H1 (cell line): ENCODE results near the gene RBP5. TPM values are rescaled to one million over a fixed set of nuclear protein-coding genes. Genes with fewer than 3 reads are reported as not detected.

Source experiments
- CTCF ChIA-PET: fragments of 300-600 bp; sonication (Branson Sonifier 250); formaldehyde crosslinking; loops from one replicate; lab custom pipeline; 2021; ENCODE audit not compliant: partially characterized antibody; lab: Charles Lee
- POLR2A ChIA-PET: fragments of 300-600 bp; sonication (Branson Sonifier 250); formaldehyde crosslinking; loops from one replicate; lab custom pipeline; 2021; ENCODE audit warnings: inconsistent platforms; ENCODE audit not compliant: partially characterized antibody; lab: Charles Lee
- DNase-seq, 2 experiments: peaks; one replicate each; pipeline versions ENCODE4 v3.0.0 to v3.0.0-alpha.2; 2010 to 2022; ENCODE audit warnings: low spot score in 2 of 2, low read depth in 1 of 2, mixed read lengths in 1 of 2
- FAIRE-seq: peaks from 2 replicates; lab custom pipeline; 2011; peaks lifted over from hg19 to GRCh38; lab: Jason Lieb, UNC
- H2AFZ ChIP-seq: 2 replicates; pipeline ENCODE4 v1.8.1; 2012; ENCODE audit warnings: low read length, inconsistent platforms
- H2AK5ac ChIP-seq: 2 replicates; pipeline ENCODE4 v1.6.1; 2013; ENCODE audit warnings: low read depth, low read length
- H2BK120ac ChIP-seq: replicated peaks from 2 replicates; pipeline ENCODE3; 2013; ENCODE audit warnings: low read depth, low read length, inconsistent platforms
- H2BK12ac ChIP-seq: 2 replicates; pipeline ENCODE4 v1.6.1; 2013; ENCODE audit warnings: low read depth, low read length
- H2BK15ac ChIP-seq: 2 replicates; pipeline ENCODE4 v1.6.1; 2013; ENCODE audit warnings: low read length
- H2BK20ac ChIP-seq: 2 replicates; pipeline ENCODE4 v1.6.1; 2013; ENCODE audit warnings: low read length
- H2BK5ac ChIP-seq: 2 replicates; pipeline ENCODE4 v1.6.1; 2013; ENCODE audit warnings: low read depth, low read length
- H3K14ac ChIP-seq: 2 replicates; pipeline ENCODE4 v1.6.1; 2013; ENCODE audit warnings: inconsistent platforms; ENCODE audit not compliant: insufficient read length
- H3K18ac ChIP-seq: 2 replicates; pipeline ENCODE4 v1.6.1; 2013; ENCODE audit warnings: low read length; ENCODE audit errors: extremely low read depth
- H3K23ac ChIP-seq: 2 replicates; pipeline ENCODE4 v1.6.1; 2013; ENCODE audit warnings: inconsistent platforms; ENCODE audit not compliant: insufficient read length
- H3K23me2 ChIP-seq: 2 replicates; pipeline ENCODE4 v1.6.1; 2013; ENCODE audit warnings: low read depth, low read length
- H3K27ac ChIP-seq: 2 replicates; pipeline ENCODE4 v1.6.1; 2011; ENCODE audit warnings: low read depth, low read length, inconsistent platforms
- H3K27me3 ChIP-seq, 4 experiments: replicated peaks in 1 of 4; 1 replicate in 1 of 4; 2 replicates in 3 of 4; pipeline versions ENCODE4 v1.6.1 to v1.8.1; 2011 to 2013; ENCODE audit warnings: low read length in 3 of 4, mild to moderate bottlenecking in 3 of 4, inconsistent platforms in 2 of 4, mixed read lengths in 2 of 4, moderate library complexity in 1 of 4; ENCODE audit not compliant: control insufficient read depth in 3 of 4, insufficient read depth in 3 of 4; ENCODE audit errors: extremely low read depth in 1 of 4
- H3K36me3 ChIP-seq, 4 experiments: 2 replicates each; pipeline versions ENCODE4 v1.6.1 to v1.8.1; 2011 to 2013; ENCODE audit warnings: mild to moderate bottlenecking in 4 of 4, low read length in 3 of 4, moderate library complexity in 2 of 4, control low read depth in 1 of 4, inconsistent platforms in 1 of 4; ENCODE audit not compliant: insufficient read depth in 4 of 4, control insufficient read depth in 2 of 4
- H3K4ac ChIP-seq: replicated peaks from 2 replicates; pipeline ENCODE3; 2013; ENCODE audit warnings: low read length, low read depth, mixed read lengths, inconsistent platforms; ENCODE audit not compliant: insufficient read length
- H3K4me1 ChIP-seq, 4 experiments: replicated peaks in 1 of 4; 1 replicate in 1 of 4; 2 replicates in 3 of 4; pipeline versions ENCODE4 v1.6.1 to v1.8.1; 2011 to 2013; ENCODE audit warnings: low read length in 3 of 4, inconsistent platforms in 2 of 4, mixed read lengths in 1 of 4; ENCODE audit not compliant: insufficient read depth in 4 of 4, control insufficient read depth in 3 of 4
- H3K4me2 ChIP-seq, 2 experiments: 2 replicates each; pipeline versions ENCODE4 v1.6.1 to v1.8.1; 2011 to 2013; ENCODE audit warnings: low read depth in 2 of 2, low read length in 2 of 2, control low read depth in 1 of 2, inconsistent platforms in 1 of 2, mild to moderate bottlenecking in 1 of 2; ENCODE audit not compliant: insufficient read depth in 1 of 2
- H3K4me3 ChIP-seq, 4 experiments: fragments of 200-600, 300-600 bp in 1 of 4; sonication (generic), shearing (Covaris generic), sonication (Bioruptor Twin) in 1 of 4; 2 replicates each; pipeline versions ENCODE4 v1.5.1 to v1.8.1; 2011 to 2016; ENCODE audit warnings: low read length in 4 of 4, low read depth in 3 of 4, control low read depth in 2 of 4, inconsistent platforms in 2 of 4, mild to moderate bottlenecking in 2 of 4, mixed read lengths in 1 of 4, moderate library complexity in 1 of 4; ENCODE audit not compliant: insufficient read depth in 2 of 4; ENCODE audit errors: extremely low read depth in 1 of 4
- H3K56ac ChIP-seq: replicated peaks from 2 replicates; pipeline ENCODE3; 2013; ENCODE audit warnings: low read depth, mild to moderate bottlenecking, mixed read lengths, low read length, inconsistent platforms; ENCODE audit not compliant: insufficient read length
- H3K79me1 ChIP-seq: 2 replicates; pipeline ENCODE4 v1.6.1; 2013; ENCODE audit warnings: low read depth, low read length, control low read depth
- H3K79me2 ChIP-seq, 2 experiments: 2 replicates each; pipeline versions ENCODE4 v1.6.1 to v1.8.1; 2012 to 2013; ENCODE audit warnings: low read length in 2 of 2, mild to moderate bottlenecking in 2 of 2, inconsistent platforms in 1 of 2; ENCODE audit not compliant: insufficient read depth in 2 of 2, control insufficient read depth in 1 of 2
- H3K9ac ChIP-seq, 4 experiments: replicated peaks in 1 of 4; 1 replicate in 1 of 4; 2 replicates in 3 of 4; pipeline versions ENCODE4 v1.6.1 to v1.8.1; 2011 to 2013; ENCODE audit warnings: low read depth in 3 of 4, low read length in 3 of 4, control low read depth in 2 of 4, mild to moderate bottlenecking in 2 of 4, moderate library complexity in 2 of 4, inconsistent platforms in 1 of 4; ENCODE audit errors: extremely low read depth in 1 of 4
- H3K9me3 ChIP-seq, 2 experiments: 2 replicates each; pipeline versions ENCODE4 v1.6.1 to v1.8.1; 2012 to 2013; ENCODE audit warnings: mild to moderate bottlenecking in 2 of 2, moderate library complexity in 2 of 2, control low read depth in 1 of 2, inconsistent platforms in 1 of 2, low read depth in 1 of 2, low read length in 1 of 2, mixed read lengths in 1 of 2; ENCODE audit not compliant: insufficient read depth in 2 of 2
- H4K20me1 ChIP-seq, 2 experiments: replicated peaks in 1 of 2; 2 replicates each; pipeline versions ENCODE3 to v1.8.1; 2011 to 2013; ENCODE audit warnings: inconsistent platforms in 2 of 2, low read length in 2 of 2, mild to moderate bottlenecking in 1 of 2; ENCODE audit not compliant: insufficient read depth in 2 of 2, control insufficient read depth in 1 of 2
- H4K5ac ChIP-seq: 2 replicates; pipeline ENCODE4 v1.6.1; 2013; ENCODE audit warnings: low read length, low read depth, mixed read lengths, inconsistent platforms; ENCODE audit not compliant: insufficient read length
- H4K8ac ChIP-seq: 2 replicates; pipeline ENCODE4 v1.8.0; 2013; ENCODE audit warnings: mild to moderate bottlenecking, moderate library complexity, low read length, inconsistent platforms; ENCODE audit not compliant: insufficient read depth; ENCODE audit errors: extremely low read depth
- H4K91ac ChIP-seq: replicated peaks from 2 replicates; pipeline ENCODE3; 2013; ENCODE audit warnings: low read length, mixed read lengths, inconsistent platforms; ENCODE audit not compliant: insufficient read length
- CBX5 ChIP-seq: fragments of 300-800, 300-1000 bp; sonication (generic); IDR thresholded peaks from 2 replicates; pipeline ENCODE4 v1.7.1; 2016; ENCODE audit warnings: antibody characterized with exemption, low read length, low read depth
- CBX8 ChIP-seq: fragments of 300-800, 300-1000 bp; sonication (generic); IDR thresholded peaks from 2 replicates; pipeline ENCODE4 v1.7.1; 2016; ENCODE audit warnings: low read depth, low read length, borderline replicate concordance
- CHD2 ChIP-seq: IDR thresholded peaks from 2 replicates; pipeline ENCODE4 v1.6.1; 2012; ENCODE audit warnings: low read length, improper control_type of control experiment
- EZH2 ChIP-seq: fragments of 200-600 bp; sonication (generic); IDR thresholded peaks from 2 replicates; pipeline ENCODE4 v1.7.1; 2012; ENCODE audit warnings: low read depth, mild to moderate bottlenecking, moderate library complexity, low read length, inconsistent platforms; ENCODE audit not compliant: severe bottlenecking
- GABPA ChIP-seq: IDR thresholded peaks from 2 replicates; pipeline ENCODE4 v1.6.1; 2011; ENCODE audit warnings: mild to moderate bottlenecking, low read length, moderate library complexity, borderline replicate concordance; ENCODE audit not compliant: insufficient read depth
- MAFK ChIP-seq: IDR thresholded peaks from 2 replicates; pipeline ENCODE4 v1.6.1; 2012; ENCODE audit warnings: low read depth, mild to moderate bottlenecking, improper control_type of control experiment, low read length
- RXRA ChIP-seq: IDR thresholded peaks from 2 replicates; pipeline ENCODE4 v1.6.1; 2011; ENCODE audit warnings: low read depth, mild to moderate bottlenecking, low read length, moderate library complexity; ENCODE audit not compliant: insufficient read depth
- SIN3A ChIP-seq, 2 experiments: IDR thresholded peaks in 1 of 2; conservative IDR thresholded peaks in 1 of 2; 2 replicates each; pipeline ENCODE4 v1.6.1; 2011 to 2012; ENCODE audit warnings: low read length in 2 of 2, improper control_type of control experiment in 1 of 2, low read depth in 1 of 2, mild to moderate bottlenecking in 1 of 2
- SP2 ChIP-seq: IDR thresholded peaks from 2 replicates; pipeline ENCODE4 v1.6.1; 2012; ENCODE audit warnings: mild to moderate bottlenecking, low read length, inconsistent platforms
- TAF7 ChIP-seq: optimal IDR thresholded peaks from 2 replicates; pipeline ENCODE3; 2011; ENCODE audit warnings: low read depth, mild to moderate bottlenecking, inconsistent platforms, low read length, moderate library complexity, borderline replicate concordance
- WGBS, 2 experiments: shearing (Covaris generic) in 1 of 2; methylation state at CpG; one replicate each; pipeline versions ENCODE4 v1.1.6 to v1.1.7; 2013 to 2015; ENCODE audit warnings: low lambda C conversion rate in 2 of 2, mixed read lengths in 2 of 2, inconsistent platforms in 1 of 2, low coverage in 1 of 2, missing lambda C conversion rate in 1 of 2; ENCODE audit not compliant: insufficient replicate concordance in 2 of 2, insufficient coverage in 1 of 2, insufficient read length in 1 of 2; ENCODE audit errors: extremely low coverage in 1 of 2, missing lambda C conversion rate in 1 of 2; 5-methylcytosine and 5-hydroxymethylcytosine counted together
- polyA plus RNA-seq, 7 experiments: library from polyadenylated mRNA; depleted of rRNA in 3 of 7; stranded (reverse) in 5 of 7; unstranded in 2 of 7; fragments of >200 nt in 5 of 7; fragments of 200-250 nt in 2 of 7; gene quantifications; 1 replicate in 5 of 7; 2 replicates in 1 of 7; 4 replicates in 1 of 7; pipeline versions ENCODE4 v1.2.1 to v1.2.3, GENCODE V29; 2011 to 2013; ENCODE audit warnings: missing spikeins in 2 of 7, mixed read lengths in 2 of 7
- total RNA-seq: library from RNA; stranded (reverse); fragmentation: NEBNext Ultra II Directional; extraction: Animal tissue kit (Norgen Biotek cat#: 25700); gene quantifications from 2 replicates; pipeline ENCODE4 v1.2.1, GENCODE V29; 2021
- TF ChIP-seq, protein P1 (sequence below): IDR thresholded peaks from 2 replicates; pipeline ENCODE4 v1.6.1; 2012; ENCODE audit warnings: inconsistent platforms
- TF ChIP-seq, protein P2 (sequence below): IDR thresholded peaks from 2 replicates; pipeline ENCODE4 v1.6.1; 2012; ENCODE audit warnings: inconsistent platforms

RBP5 gene
- total and polyA plus RNA-seq, 2 of the 8 experiments (the other 6 are each of a cell fraction or from before 2014, with no cell fraction given), result 1.2 to 1.9 TPM

DNA sequence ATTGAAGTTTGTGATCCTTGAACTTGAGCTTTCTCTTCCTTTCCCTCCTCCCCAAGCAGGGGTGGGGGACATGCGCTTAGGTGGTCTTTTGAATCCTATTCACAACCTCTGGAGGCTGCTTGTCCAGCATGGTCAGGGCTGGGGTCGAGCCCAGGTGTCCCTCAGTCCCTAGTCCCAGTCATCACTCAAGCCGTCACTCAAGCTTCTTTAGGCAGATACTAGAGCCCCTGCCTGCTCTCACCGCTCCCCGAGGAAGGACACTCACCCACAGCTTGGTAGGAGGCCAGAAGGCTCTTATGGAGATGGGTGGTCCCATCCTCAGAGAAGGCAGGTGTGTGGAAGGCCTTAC is 19.1 kb downstream of the RBP5 start:
- Histone ChIP-seq H3K18ac (no peak overlapping the region), H4K20me1 (peaks cover 0 to 1% of the 10 kb centered on the region in 2 experiments), H3K9me3 (peaks cover 0 to 3% of the 10 kb centered on the region in 2 experiments; a peak in 2 of 4 replicates), H3K4me2 (peak overlapping the region; percentile 78 to 84; a peak in 3 of 4 replicates), H3K36me3 (no peaks in the 10 kb centered on the region; a peak in 1 of 8 replicates), H3K79me1 (no peaks in the 10 kb centered on the region), H3K79me2 (no peaks in the 10 kb centered on the region), H3K4me3 (peak overlapping the region in 1 of 4 experiments; percentile 80; a peak in 1 of 8 replicates), H4K8ac (no peak overlapping the region), H2BK12ac (peak overlapping the region; percentile 62; the same call in 1 of the 2 replicates), H2BK15ac (no peak overlapping the region), H2AFZ (no peak overlapping the region), H3K27ac (no peak overlapping the region), H2AK5ac (no peak overlapping the region), H3K23ac (no peak overlapping the region), H3K23me2 (peaks cover 4% of the 10 kb centered on the region), H3K4ac (no peak overlapping the region), H3K14ac (no peak overlapping the region), H3K56ac (no peak overlapping the region), H4K5ac (no peak overlapping the region), H4K91ac (no peak overlapping the region), H3K4me1 (0 out of 7 replicates have a peak, but pooled peaks cover 0 to 2% (median 0%) of the 10 kb centered on the region in 4 experiments), H2BK5ac (0 out of 2 replicates have a peak overlapping the region, but pooled peaks have one; percentile 9), H2BK120ac (no peak overlapping the region), H2BK20ac (peak overlapping the region; percentile 75; the same call in 1 of the 2 replicates), H3K27me3 (no peaks in the 10 kb centered on the region), H3K9ac (no peak overlapping the region)
- POLR2A ChIA-PET, result interaction anchor here (0.6 to 4.9 kb wide), 17 partner anchors 9 to 184 kb away, joined by 3 to 42 read pairs (median 10); partner anchors contain the start of genes C12orf57, C1R, C1S and CLSTN3
- DNase-seq, result no peak
- CTCF ChIA-PET, result interaction anchor here (0.6 to 4.2 kb wide), 31 partner anchors 8 to 193 kb away, joined by 3 to 51 read pairs (median 5); partner anchors contain the start of genes C12orf57, C1R, C1S and LPCAT3
- 84% methylated on average over 4 of the region's 5 CpGs; no CpG with 5 or more reads in 1 of the 2 experiments for WGBS, 2 experiments
- FAIRE-seq, result no peak
- TF ChIP-seq TAF7 (no peak), SP2 (no peak), RXRA (no peak), CHD2 (no peak), SIN3A (conservative IDR thresholded peaks at IDR 0.05 in 1 of 2, IDR thresholded peaks at IDR 0.05 in 1 of 2; ENCODE audit: low read depth in 1 of 2, low read length in 2 of 2) (no peak), MAFK (no peak), GABPA (no peak), CBX5 (no peak), CBX8 (no peak), EZH2 (no peak)
- TF ChIP-seq, protein P1, sequence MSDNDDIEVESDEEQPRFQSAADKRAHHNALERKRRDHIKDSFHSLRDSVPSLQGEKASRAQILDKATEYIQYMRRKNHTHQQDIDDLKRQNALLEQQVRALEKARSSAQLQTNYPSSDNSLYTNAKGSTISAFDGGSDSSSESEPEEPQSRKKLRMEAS, result no peak
- TF ChIP-seq, protein P2, sequence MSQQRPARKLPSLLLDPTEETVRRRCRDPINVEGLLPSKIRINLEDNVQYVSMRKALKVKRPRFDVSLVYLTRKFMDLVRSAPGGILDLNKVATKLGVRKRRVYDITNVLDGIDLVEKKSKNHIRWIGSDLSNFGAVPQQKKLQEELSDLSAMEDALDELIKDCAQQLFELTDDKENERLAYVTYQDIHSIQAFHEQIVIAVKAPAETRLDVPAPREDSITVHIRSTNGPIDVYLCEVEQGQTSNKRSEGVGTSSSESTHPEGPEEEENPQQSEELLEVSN, result no peak
